GM23248 (cell line): Measurements from ENCODE around the gene KCTD13. TPM values are rescaled to one million over a fixed set of nuclear protein-coding genes. Genes with fewer than 3 reads are reported as not detected.
A peak's percentile ranks its signal among the peaks of the same experiment; 100 is the strongest.
"Not testable (repeated sequence)": the region's sequence is repeated elsewhere in the genome, so short reads cannot be mapped to it uniquely, and the experiment has no call there.

Source experiments
- DNase-seq: peaks from one replicate; pipeline ENCODE4 v3.0.0-alpha.2; 2015
- H2AFZ ChIP-seq: fragments of 200-600 bp; sonication (generic); 2 replicates; pipeline ENCODE4 v1.6.1; 2016; ENCODE audit warnings: antibody characterized with exemption
- H3F3A ChIP-seq: fragments of 200-600 bp; sonication (generic); 2 replicates; pipeline ENCODE4 v1.6.1; 2016; ENCODE audit warnings: mild to moderate bottlenecking, antibody characterized with exemption, mixed run types; ENCODE audit not compliant: insufficient read depth
- H3K27ac ChIP-seq: fragments of 200-600 bp; sonication (generic); 2 replicates; pipeline ENCODE4 v1.5.1; 2016; ENCODE audit warnings: mild to moderate bottlenecking
- H3K27me3 ChIP-seq: fragments of 200-600 bp; sonication (generic); replicated peaks from 2 replicates; pipeline ENCODE4 v1.6.1; 2016; ENCODE audit warnings: mild to moderate bottlenecking; ENCODE audit not compliant: insufficient read depth
- H3K36me3 ChIP-seq: fragments of 200-600 bp; sonication (generic); 2 replicates; pipeline ENCODE4 v1.6.1; 2016; ENCODE audit warnings: low read depth, mild to moderate bottlenecking
- H3K4me1 ChIP-seq: fragments of 200-600 bp; sonication (generic); 2 replicates; pipeline ENCODE4 v1.6.1; 2016; ENCODE audit warnings: mild to moderate bottlenecking; ENCODE audit not compliant: insufficient read depth
- H3K4me2 ChIP-seq: fragments of 200-600 bp; sonication (generic); one replicate; pipeline ENCODE4 v1.6.1; 2016; ENCODE audit warnings: mild to moderate bottlenecking; ENCODE audit not compliant: unreplicated experiment
- H3K4me3 ChIP-seq: fragments of 200-600 bp; sonication (generic); 2 replicates; pipeline ENCODE4 v1.5.1; 2016; ENCODE audit warnings: mild to moderate bottlenecking
- H3K79me2 ChIP-seq: fragments of 200-600 bp; sonication (generic); 2 replicates; pipeline ENCODE4 v1.6.1; 2016; ENCODE audit warnings: mild to moderate bottlenecking; ENCODE audit not compliant: insufficient read depth
- H3K9ac ChIP-seq: fragments of 200-600 bp; sonication (generic); 2 replicates; pipeline ENCODE4 v1.6.1; 2016; ENCODE audit warnings: mild to moderate bottlenecking
- H3K9me2 ChIP-seq: fragments of 200-600 bp; sonication (generic); 2 replicates; pipeline ENCODE4 v1.6.1; 2016; ENCODE audit warnings: mixed run types, mild to moderate bottlenecking, moderate library complexity; ENCODE audit not compliant: insufficient read depth
- H3K9me3 ChIP-seq: fragments of 200-600 bp; sonication (generic); one replicate; pipeline ENCODE4 v1.6.1; 2017; ENCODE audit warnings: low read depth
- H4K20me1 ChIP-seq: fragments of 200-600 bp; sonication (generic); 2 replicates; pipeline ENCODE4 v1.6.0; 2016; ENCODE audit not compliant: insufficient read depth
- EZH2 ChIP-seq: fragments of 200-600 bp; sonication (generic); IDR thresholded peaks from 2 replicates; pipeline ENCODE4 v1.6.1; 2018; ENCODE audit warnings: antibody characterized with exemption, mild to moderate bottlenecking; ENCODE audit not compliant: insufficient read depth, poor library complexity, severe bottlenecking
- EZH2phosphoT487 ChIP-seq: fragments of 200-600 bp; sonication (generic); IDR thresholded peaks from 2 replicates; pipeline ENCODE4 v1.6.1; 2018; ENCODE audit warnings: antibody characterized with exemption, moderate library complexity, mild to moderate bottlenecking, low read depth; ENCODE audit not compliant: insufficient read depth
- WGBS, 2 experiments: methylation state at CpG; one replicate each; pipeline ENCODE4 v1.1.6; 2015 to 2017; ENCODE audit warnings: low lambda C conversion rate in 2 of 2, low coverage in 1 of 2; ENCODE audit errors: missing lambda C conversion rate in 2 of 2; 5-methylcytosine and 5-hydroxymethylcytosine counted together
- in situ Hi-C: fragments of 300-500 bp; cut with MboI; formaldehyde crosslinking; loops from 2 replicates; pipeline ENCODE4 v1.15.0; 2020
- polyA plus RNA-seq: library from polyadenylated mRNA; unstranded; fragments of >200 nt; fragmentation: Nextera tagmentation; extraction: Ambion mirVana; gene quantifications from 2 replicates; pipeline ENCODE4 v1.2.1, GENCODE V29; 2016
- total RNA-seq: library from RNA; depleted of rRNA; stranded (reverse); fragments of >200 nt; shearing (Covaris generic); gene quantifications from 2 replicates; pipeline ENCODE4 v1.2.3, GENCODE V29; 2014

KCTD13 gene
- total and polyA plus RNA-seq, 2 experiments from 2014 or later, result 12.6 to 14.7 TPM

GRCh38 chr16:29910819-29911675 lies 15.0 kb downstream of the KCTD13 start:
- Histone ChIP-seq H3K4me3 (no peak overlapping the region), H3K9me3 (no peaks in the 10 kb centered on the region), H3K36me3 (no peaks in the 10 kb centered on the region; the same call in 1 of the 2 replicates), H3K9ac (no peak overlapping the region), H4K20me1 (no peaks in the 10 kb centered on the region), H3K4me1 (no peaks in the 10 kb centered on the region), H3K4me2 (no peak overlapping the region), H3K27ac (no peak overlapping the region), H3K9me2 (no peaks in the 10 kb centered on the region), H3K79me2 (no peaks in the 10 kb centered on the region), H2AFZ (no peak overlapping the region), H3F3A (peaks cover 21% of the 10 kb centered on the region; the same call in 1 of the 2 replicates), H3K27me3 (no peaks in the 10 kb centered on the region)
- TF ChIP-seq EZH2phosphoT487 (no peak), EZH2 (no peak)
- 89% methylated on average over 20 of the region's 20 CpGs for WGBS, 2 experiments
- no peak for DNase-seq
- in situ Hi-C loops, result no loop called here

GRCh38 chr16:29909851-29910250 lies 16.2 kb downstream of the KCTD13 start:
- H3K79me2 ChIP-seq, in situ Hi-C loops, H3K4me2 ChIP-seq, DNase-seq, H3K36me3 ChIP-seq, H3K4me3 ChIP-seq, H3K27me3 ChIP-seq, H3K27ac ChIP-seq, H3K9ac ChIP-seq, H4K20me1 ChIP-seq, H3K9me2 ChIP-seq, H2AFZ ChIP-seq, H3K4me1 ChIP-seq, H3K9me3 ChIP-seq: not testable (repeated sequence)
- 81 to 82% methylated on average over 6 of the region's 6 CpGs for WGBS, 2 experiments
- H3F3A ChIP-seq, result peaks cover 21% of the 10 kb centered on the region; the same call in 1 of the 2 replicates

GRCh38 chr16:29909391-29909790 lies 16.6 kb downstream of the KCTD13 start:
- no peak overlapping the region for H3K27ac ChIP-seq

GRCh38 chr16:29908719-29909220 lies 17.3 kb downstream of the KCTD13 start:
- WGBS, 2 experiments, result 94 to 100% methylated on average over 2 of the region's 2 CpGs
- Histone ChIP-seq H3K9me3 (no peaks in the 10 kb centered on the region), H3K27ac (no peak overlapping the region), H4K20me1 (no peaks in the 10 kb centered on the region), H3K79me2 (peaks cover 2% of the 10 kb centered on the region), H3K4me3 (no peak overlapping the region), H3K4me2 (no peak overlapping the region), H3K27me3 (no peaks in the 10 kb centered on the region), H3F3A (peaks cover 21% of the 10 kb centered on the region; the same call in 1 of the 2 replicates), H3K9me2 (no peaks in the 10 kb centered on the region), H3K36me3 (no peaks in the 10 kb centered on the region; the same call in 1 of the 2 replicates), H3K9ac (no peak overlapping the region), H2AFZ (no peak overlapping the region), H3K4me1 (no peaks in the 10 kb centered on the region)
- in situ Hi-C loops, result no loop called here
- TF ChIP-seq EZH2 (no peak), EZH2phosphoT487 (no peak)
- DNase-seq, result no peak

More at GRCh38 chr16:29909391-29909790, 16.6 kb downstream of the KCTD13 start:
- TF ChIP-seq EZH2phosphoT487, result no peak
- H3K4me2 ChIP-seq, result no peak overlapping the region
- no peaks in the 10 kb centered on the region; the same call in 1 of the 2 replicates for H3K36me3 ChIP-seq
- H3K4me1 ChIP-seq, result no peaks in the 10 kb centered on the region
- H3K9me2 ChIP-seq, result no peaks in the 10 kb centered on the region
- no peaks in the 10 kb centered on the region for H3K9me3 ChIP-seq
- H3K4me3 ChIP-seq, result no peak overlapping the region
- DNase-seq, result peak; percentile 52
- peaks cover 21% of the 10 kb centered on the region; the same call in 1 of the 2 replicates for H3F3A ChIP-seq
- H2AFZ ChIP-seq, result no peak overlapping the region
- 94 to 100% methylated on average over 2 of the region's 2 CpGs for WGBS, 2 experiments
- in situ Hi-C loops, result no loop called here
- H3K9ac ChIP-seq, result no peak overlapping the region
- no peaks in the 10 kb centered on the region for H4K20me1 ChIP-seq
- H3K79me2 ChIP-seq, result no peaks in the 10 kb centered on the region
- no peaks in the 10 kb centered on the region for H3K27me3 ChIP-seq
